Measurements from ENCODE around the gene PTPRT.

Gene PTPRT

DNA sequence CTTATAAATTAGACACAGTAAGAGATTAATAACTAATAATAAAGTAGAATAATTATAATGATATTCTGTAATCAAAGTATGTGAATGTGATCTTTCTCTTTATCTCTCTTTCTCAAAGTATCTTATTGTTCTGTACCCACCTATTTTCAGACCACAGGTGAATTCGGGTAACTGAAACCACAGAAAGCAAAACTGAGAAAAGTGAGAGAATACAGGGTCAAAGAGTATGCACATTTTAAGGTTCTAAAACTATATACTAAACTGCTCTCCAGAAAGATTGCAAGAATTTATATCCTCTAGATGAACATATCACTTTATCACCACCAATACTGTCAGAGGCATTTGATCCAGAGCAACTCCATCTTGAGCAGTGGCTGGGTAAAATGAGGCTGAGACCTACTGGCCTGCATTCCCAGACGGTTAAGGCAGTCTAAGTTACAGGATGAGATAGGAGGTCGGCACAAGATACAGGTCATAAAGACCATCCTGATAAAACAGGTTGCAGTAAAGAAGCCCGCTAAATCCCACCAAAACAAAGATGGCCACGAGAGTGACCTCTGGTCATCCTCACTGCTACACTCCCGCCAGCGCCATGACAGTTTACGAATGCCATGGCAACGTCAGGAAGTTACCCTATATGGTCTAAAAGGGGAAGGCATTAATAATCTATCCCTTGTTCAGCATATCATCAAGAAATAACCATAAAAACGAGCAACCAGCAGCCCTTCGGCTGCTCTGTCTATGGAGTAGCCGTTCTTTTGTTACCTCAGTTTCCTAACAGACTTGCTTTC is 211.3 kb downstream of the PTPRT start:
- Histone ChIP-seq H3K36me3 (ENCODE audit: insufficient read depth, low read length) (no peaks in the 10 kb centered on the region), H3K4me1 (ENCODE audit: control insufficient read depth, insufficient read depth, low read length, unreplicated experiment) (no peaks in the 10 kb centered on the region)

DNA sequence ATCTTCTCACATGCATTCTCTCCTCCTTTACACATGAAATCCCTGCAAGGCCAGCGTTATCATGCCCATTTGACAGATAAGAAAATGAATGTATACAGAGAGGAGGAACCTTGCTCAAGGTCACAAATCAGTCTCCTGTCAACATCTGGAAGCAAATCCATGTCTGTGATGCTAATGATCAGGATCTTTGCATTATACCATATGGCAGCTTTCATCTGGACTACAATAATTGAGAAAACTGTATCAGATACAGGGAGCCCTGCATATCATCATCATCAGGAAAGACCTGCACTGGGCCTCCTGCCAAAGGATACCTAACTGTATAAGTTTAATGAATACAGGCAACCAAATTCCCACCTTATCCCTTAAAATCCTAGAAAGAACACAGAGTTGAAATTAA is 213.7 kb downstream of the PTPRT start:
- H3K27ac ChIP-seq (ENCODE audit: low read depth, low read length) = no peak overlapping the region

More for the DNA sequence above, 211.3 kb downstream of the PTPRT start:
- Histone ChIP-seq H3K27ac (ENCODE audit: low read depth, low read length) (no peak overlapping the region), H3K79me2 (ENCODE audit: control insufficient read depth, insufficient read depth, low read length, unreplicated experiment) (no peaks in the 10 kb centered on the region), H3K27me3 (ENCODE audit: insufficient read depth, low read length) (no peaks in the 10 kb centered on the region), H3K4me3 (ENCODE audit: low read depth, low read length) (no peak overlapping the region), H2AFZ (ENCODE audit: low read length, unreplicated experiment) (no peak overlapping the region)

DNA sequence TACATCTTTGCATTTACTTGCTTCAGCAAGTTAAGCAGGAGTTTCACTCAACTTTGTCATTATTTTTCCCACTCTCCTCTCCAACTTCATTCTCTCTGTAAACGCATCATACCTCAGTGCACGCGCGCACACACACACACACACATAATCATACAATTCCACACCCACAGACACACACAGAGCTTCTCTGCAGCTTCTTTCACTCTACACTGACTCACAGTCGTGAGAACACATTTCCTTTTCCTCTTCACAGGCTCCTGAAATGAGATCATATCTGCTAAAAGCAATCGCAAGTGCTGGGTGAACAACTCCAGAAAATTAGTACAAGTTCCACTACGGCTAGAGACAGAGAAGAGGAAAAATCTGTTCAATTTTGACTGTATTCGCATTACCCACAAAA is 215.4 kb downstream of the PTPRT start:
- Histone ChIP-seq H3K27me3 (ENCODE audit: insufficient read depth, low read length) (no peaks in the 10 kb centered on the region), H3K36me3 (ENCODE audit: insufficient read depth, low read length) (no peaks in the 10 kb centered on the region), H3K4me3 (ENCODE audit: low read depth, low read length) (no peak overlapping the region)

More for the DNA sequence above, 213.7 kb downstream of the PTPRT start:
- no peaks in the 10 kb centered on the region for H3K27me3 ChIP-seq (ENCODE audit: insufficient read depth, low read length)
- H3K36me3 ChIP-seq (ENCODE audit: insufficient read depth, low read length) = no peaks in the 10 kb centered on the region
- no peak overlapping the region for H3K4me3 ChIP-seq (ENCODE audit: low read depth, low read length)
- no peak overlapping the region for H2AFZ ChIP-seq (ENCODE audit: low read length, unreplicated experiment)
- no peaks in the 10 kb centered on the region for H3K79me2 ChIP-seq (ENCODE audit: control insufficient read depth, insufficient read depth, low read length, unreplicated experiment)
- H3K4me1 ChIP-seq (ENCODE audit: control insufficient read depth, insufficient read depth, low read length, unreplicated experiment) = no peaks in the 10 kb centered on the region

DNA sequence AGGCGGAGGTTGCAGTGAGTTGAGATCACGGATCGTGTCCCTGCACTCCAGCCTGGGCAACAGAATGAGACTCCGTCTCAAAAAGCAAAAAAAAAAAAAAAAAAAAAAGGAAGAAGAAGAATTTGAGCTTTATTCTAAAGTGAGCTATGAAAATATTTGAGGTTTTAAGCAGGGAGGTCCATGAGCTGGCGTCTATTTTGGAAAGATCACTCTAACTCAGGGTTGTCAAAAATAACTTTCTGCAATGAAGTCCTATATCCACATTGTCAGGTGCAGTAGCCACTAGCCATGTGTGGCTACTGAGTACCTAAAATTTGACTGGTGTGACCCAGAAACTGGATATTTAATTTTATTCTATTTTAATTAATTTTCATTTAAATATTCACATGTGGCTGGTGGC is 217.1 kb downstream of the PTPRT start:
- Histone ChIP-seq H3K4me3 (ENCODE audit: low read depth, low read length) (no peak overlapping the region), H2AFZ (ENCODE audit: low read length, unreplicated experiment) (no peak overlapping the region), H3K79me2 (ENCODE audit: control insufficient read depth, insufficient read depth, low read length, unreplicated experiment) (no peaks in the 10 kb centered on the region), H3K27me3 (ENCODE audit: insufficient read depth, low read length) (no peaks in the 10 kb centered on the region), H3K36me3 (ENCODE audit: insufficient read depth, low read length) (no peaks in the 10 kb centered on the region), H3K27ac (ENCODE audit: low read depth, low read length) (no peak overlapping the region), H3K4me1 (ENCODE audit: control insufficient read depth, insufficient read depth, low read length, unreplicated experiment) (no peaks in the 10 kb centered on the region)

More for the DNA sequence above, 215.4 kb downstream of the PTPRT start:
- Histone ChIP-seq H2AFZ (ENCODE audit: low read length, unreplicated experiment) (no peak overlapping the region), H3K4me1 (ENCODE audit: control insufficient read depth, insufficient read depth, low read length, unreplicated experiment) (no peaks in the 10 kb centered on the region), H3K27ac (ENCODE audit: low read depth, low read length) (no peak overlapping the region), H3K79me2 (ENCODE audit: control insufficient read depth, insufficient read depth, low read length, unreplicated experiment) (no peaks in the 10 kb centered on the region)

DNA sequence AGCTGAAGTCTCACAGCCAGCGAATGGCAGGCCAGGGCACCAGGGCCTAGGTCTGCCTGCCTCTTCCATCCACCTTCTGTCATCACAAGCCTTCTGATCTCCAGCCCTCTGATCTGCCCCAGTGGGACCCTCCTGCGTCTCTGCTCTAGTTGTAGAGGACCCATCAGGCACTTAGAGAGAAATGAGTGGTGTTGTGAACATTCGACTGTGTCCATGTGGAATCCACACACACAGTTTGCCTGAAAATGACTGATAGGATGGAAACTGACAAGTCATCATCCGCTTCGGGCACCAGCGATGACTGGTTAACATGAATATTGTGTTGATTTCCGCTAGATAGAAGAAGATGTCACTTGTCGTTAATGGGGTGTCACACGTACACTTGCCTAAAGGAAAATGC is 221.0 kb downstream of the PTPRT start:
- Histone ChIP-seq H3K4me3 (ENCODE audit: low read depth, low read length) (no peak overlapping the region), H3K36me3 (ENCODE audit: insufficient read depth, low read length) (no peaks in the 10 kb centered on the region), H2AFZ (ENCODE audit: low read length, unreplicated experiment) (no peak overlapping the region), H3K4me1 (ENCODE audit: control insufficient read depth, insufficient read depth, low read length, unreplicated experiment) (no peaks in the 10 kb centered on the region), H3K27me3 (ENCODE audit: insufficient read depth, low read length) (no peaks in the 10 kb centered on the region), H3K27ac (ENCODE audit: low read depth, low read length) (no peak overlapping the region), H3K79me2 (ENCODE audit: control insufficient read depth, insufficient read depth, low read length, unreplicated experiment) (no peaks in the 10 kb centered on the region)

DNA sequence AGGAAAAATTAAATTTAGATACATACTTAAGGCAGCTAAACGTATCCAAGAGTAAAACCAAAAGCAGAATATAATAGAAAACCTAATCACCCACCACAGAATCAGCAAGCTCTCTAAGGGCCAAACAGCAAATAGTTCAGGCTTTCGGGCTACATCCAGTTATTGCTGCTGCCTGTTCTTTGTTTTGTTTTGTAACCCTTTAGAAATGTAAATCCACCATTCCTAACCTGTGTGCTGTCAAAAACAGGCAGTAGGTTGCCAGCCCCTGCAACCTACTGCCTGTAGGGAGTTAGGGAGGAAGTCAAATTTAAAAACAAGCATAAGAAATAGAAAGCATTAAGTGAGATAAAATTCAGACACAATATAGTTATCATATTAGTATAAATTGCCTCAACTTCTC is 225.9 kb downstream of the PTPRT start:
- no peak overlapping the region for H3K4me3 ChIP-seq (ENCODE audit: low read depth, low read length)
- H3K4me1 ChIP-seq (ENCODE audit: control insufficient read depth, insufficient read depth, low read length, unreplicated experiment) = no peaks in the 10 kb centered on the region
- H3K27me3 ChIP-seq (ENCODE audit: insufficient read depth, low read length) = no peaks in the 10 kb centered on the region
- no peak overlapping the region for H3K27ac ChIP-seq (ENCODE audit: low read depth, low read length)
- no peak overlapping the region for H2AFZ ChIP-seq (ENCODE audit: low read length, unreplicated experiment)
- H3K79me2 ChIP-seq (ENCODE audit: control insufficient read depth, insufficient read depth, low read length, unreplicated experiment) = no peaks in the 10 kb centered on the region
- no peaks in the 10 kb centered on the region for H3K36me3 ChIP-seq (ENCODE audit: insufficient read depth, low read length)

DNA sequence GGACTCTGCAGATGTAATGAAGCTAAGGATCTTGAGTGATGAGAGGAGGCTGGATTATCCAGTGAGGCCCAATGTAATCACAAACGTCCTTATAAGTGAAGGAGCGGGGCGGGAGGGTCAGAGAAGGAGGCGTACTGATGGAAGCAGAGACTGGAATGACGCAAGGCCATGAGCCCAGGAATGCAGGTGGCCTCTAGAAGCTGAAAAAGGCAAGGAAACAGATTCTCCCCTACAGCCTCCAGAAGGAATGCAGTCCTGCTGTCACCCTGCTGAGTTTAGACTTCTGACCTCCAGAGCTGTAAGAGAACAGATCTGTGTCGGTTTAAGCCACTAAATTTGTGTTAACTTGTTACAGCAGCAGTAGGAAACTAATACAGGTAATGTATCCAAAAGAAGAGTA is 227.9 kb downstream of the PTPRT start:
- Histone ChIP-seq H3K27ac (ENCODE audit: low read depth, low read length) (no peak overlapping the region), H3K79me2 (ENCODE audit: control insufficient read depth, insufficient read depth, low read length, unreplicated experiment) (no peaks in the 10 kb centered on the region), H3K36me3 (ENCODE audit: insufficient read depth, low read length) (no peaks in the 10 kb centered on the region), H3K4me3 (ENCODE audit: low read depth, low read length) (no peak overlapping the region), H2AFZ (ENCODE audit: low read length, unreplicated experiment) (no peak overlapping the region), H3K27me3 (ENCODE audit: insufficient read depth, low read length) (no peaks in the 10 kb centered on the region), H3K4me1 (ENCODE audit: control insufficient read depth, insufficient read depth, low read length, unreplicated experiment) (no peaks in the 10 kb centered on the region)

DNA sequence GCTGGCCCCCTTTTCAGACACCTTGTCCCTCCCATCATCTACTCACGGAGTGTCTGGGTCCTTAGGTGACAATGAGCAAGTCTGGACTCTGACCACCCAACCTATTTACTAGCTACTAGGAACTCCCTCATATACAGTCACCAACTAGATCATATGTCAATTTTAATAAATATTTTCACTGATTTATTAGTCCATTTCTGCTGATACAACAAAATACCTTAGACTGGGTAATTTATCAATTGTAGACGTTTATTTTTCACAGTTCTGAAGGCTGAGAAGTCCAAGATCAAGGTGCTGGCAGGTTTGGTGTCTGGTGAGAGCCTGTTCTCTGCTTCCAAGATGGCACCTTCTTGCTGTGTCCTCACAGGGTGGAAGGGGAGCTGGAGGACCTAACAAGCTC is 229.7 kb downstream of the PTPRT start:
- Histone ChIP-seq H3K27me3 (ENCODE audit: insufficient read depth, low read length) (no peaks in the 10 kb centered on the region), H3K4me3 (ENCODE audit: low read depth, low read length) (no peak overlapping the region), H3K4me1 (ENCODE audit: control insufficient read depth, insufficient read depth, low read length, unreplicated experiment) (no peaks in the 10 kb centered on the region)

DNA sequence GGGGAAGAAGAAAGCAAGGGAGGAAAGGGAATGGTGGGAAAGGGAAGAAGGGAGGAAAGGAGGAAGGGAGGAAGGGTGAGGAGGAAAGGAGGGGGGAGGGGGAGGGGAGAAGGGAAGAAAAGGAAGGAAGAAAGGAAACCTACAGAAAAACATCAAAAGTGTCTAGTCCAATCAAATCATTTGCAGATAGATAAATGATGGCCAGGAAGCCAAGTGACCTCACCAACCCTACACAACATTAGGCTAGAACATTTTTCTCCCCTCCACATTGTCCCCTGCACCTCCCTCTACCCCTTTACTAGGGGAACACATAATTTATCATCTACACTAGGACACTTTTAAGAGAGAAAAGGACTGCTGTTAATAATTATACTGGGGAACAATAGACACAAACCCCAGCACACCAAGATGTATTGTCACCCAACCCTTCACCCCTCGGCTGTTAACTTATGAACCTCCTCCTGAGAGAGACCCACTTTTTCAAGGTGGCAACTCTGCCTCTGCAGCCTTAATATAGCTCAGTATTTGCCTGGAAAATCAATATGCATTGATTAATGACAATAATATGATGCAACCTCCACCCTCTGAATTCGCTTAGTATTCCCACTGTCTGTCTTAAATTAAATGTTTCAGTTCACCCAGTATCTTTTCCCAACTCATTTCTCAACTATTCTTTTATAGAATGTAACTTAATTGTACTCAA is 231.2 kb downstream of the PTPRT start:
- Histone ChIP-seq H3K4me1 (ENCODE audit: control insufficient read depth, insufficient read depth, low read length, unreplicated experiment) (no peaks in the 10 kb centered on the region), H3K79me2 (ENCODE audit: control insufficient read depth, insufficient read depth, low read length, unreplicated experiment) (no peaks in the 10 kb centered on the region), H2AFZ (ENCODE audit: low read length, unreplicated experiment) (no peak overlapping the region), H3K36me3 (ENCODE audit: insufficient read depth, low read length) (no peaks in the 10 kb centered on the region), H3K27me3 (ENCODE audit: insufficient read depth, low read length) (no peaks in the 10 kb centered on the region), H3K4me3 (ENCODE audit: low read depth, low read length) (no peak overlapping the region), H3K27ac (ENCODE audit: low read depth, low read length) (no peak overlapping the region)

More for the DNA sequence above, 229.7 kb downstream of the PTPRT start:
- H2AFZ ChIP-seq (ENCODE audit: low read length, unreplicated experiment) = no peak overlapping the region
- H3K27ac ChIP-seq (ENCODE audit: low read depth, low read length) = no peak overlapping the region
- H3K79me2 ChIP-seq (ENCODE audit: control insufficient read depth, insufficient read depth, low read length, unreplicated experiment) = no peaks in the 10 kb centered on the region
- no peaks in the 10 kb centered on the region for H3K36me3 ChIP-seq (ENCODE audit: insufficient read depth, low read length)

DNA sequence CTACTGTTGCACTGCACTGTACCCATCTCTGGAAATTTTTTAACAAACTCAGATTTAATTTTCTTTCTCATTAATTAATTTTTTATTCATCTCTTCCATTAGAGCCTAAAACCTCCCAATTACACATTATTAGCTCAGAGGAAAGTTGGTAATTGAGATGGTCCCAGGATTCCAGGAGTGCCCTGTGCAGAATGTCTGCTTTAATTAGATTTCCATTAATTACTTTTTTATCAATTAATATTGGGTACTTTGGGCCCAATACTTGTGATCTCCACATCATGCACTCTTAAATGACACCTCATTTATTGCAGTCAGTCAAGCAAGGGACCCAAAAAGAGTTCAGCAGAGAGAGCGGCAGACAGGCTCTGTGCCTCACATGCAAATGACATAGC is 232.0 kb downstream of the PTPRT start:
- no peak overlapping the region for H3K4me3 ChIP-seq (ENCODE audit: low read depth, low read length)
- no peak overlapping the region for H2AFZ ChIP-seq (ENCODE audit: low read length, unreplicated experiment)
- H3K27me3 ChIP-seq (ENCODE audit: insufficient read depth, low read length) = no peaks in the 10 kb centered on the region

More for the DNA sequence above, 232.0 kb downstream of the PTPRT start:
- no peak overlapping the region for H3K27ac ChIP-seq (ENCODE audit: low read depth, low read length)
- no peaks in the 10 kb centered on the region for H3K4me1 ChIP-seq (ENCODE audit: control insufficient read depth, insufficient read depth, low read length, unreplicated experiment)
- no peaks in the 10 kb centered on the region for H3K79me2 ChIP-seq (ENCODE audit: control insufficient read depth, insufficient read depth, low read length, unreplicated experiment)
- no peaks in the 10 kb centered on the region for H3K36me3 ChIP-seq (ENCODE audit: insufficient read depth, low read length)
